Stimulated activated CD8-positive, alpha-beta memory T cell treated with anti-CD3 and anti-CD28 coated beads, Interleukin-7, amount 100 ng/mL, for 24 hours (primary cell): ENCODE results near the gene FNIP2.
"Not testable (repeated sequence)": the region's sequence is repeated elsewhere in the genome, so short reads cannot be mapped to it uniquely, and the experiment has no call there.

ENCODE experiments used
- DNase-seq: peaks from one replicate; pipeline ENCODE4 v3.0.0-alpha.2; 2020; ENCODE audit warnings: low read depth

FNIP2 gene

DNA sequence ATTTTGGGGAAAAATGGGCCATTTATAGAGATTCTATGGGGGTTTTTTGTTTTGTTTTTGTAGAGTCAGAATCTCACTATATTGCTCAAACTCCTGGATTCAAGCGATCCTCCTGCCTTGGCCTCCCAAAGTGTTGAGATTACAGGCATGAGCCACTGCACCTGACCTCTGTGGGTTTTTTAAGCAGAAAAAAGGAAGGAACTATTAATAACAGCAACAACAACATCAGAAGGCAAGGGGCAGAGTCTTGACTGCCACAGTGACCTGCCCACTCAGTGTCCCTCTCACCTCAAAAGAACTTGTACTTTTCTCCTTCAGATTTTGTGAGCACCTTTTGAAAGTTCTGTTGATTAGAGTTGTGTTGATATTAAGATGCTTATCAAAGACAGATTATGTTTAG lies 48.1 kb downstream of the FNIP2 start:
- no peak for DNase-seq

DNA sequence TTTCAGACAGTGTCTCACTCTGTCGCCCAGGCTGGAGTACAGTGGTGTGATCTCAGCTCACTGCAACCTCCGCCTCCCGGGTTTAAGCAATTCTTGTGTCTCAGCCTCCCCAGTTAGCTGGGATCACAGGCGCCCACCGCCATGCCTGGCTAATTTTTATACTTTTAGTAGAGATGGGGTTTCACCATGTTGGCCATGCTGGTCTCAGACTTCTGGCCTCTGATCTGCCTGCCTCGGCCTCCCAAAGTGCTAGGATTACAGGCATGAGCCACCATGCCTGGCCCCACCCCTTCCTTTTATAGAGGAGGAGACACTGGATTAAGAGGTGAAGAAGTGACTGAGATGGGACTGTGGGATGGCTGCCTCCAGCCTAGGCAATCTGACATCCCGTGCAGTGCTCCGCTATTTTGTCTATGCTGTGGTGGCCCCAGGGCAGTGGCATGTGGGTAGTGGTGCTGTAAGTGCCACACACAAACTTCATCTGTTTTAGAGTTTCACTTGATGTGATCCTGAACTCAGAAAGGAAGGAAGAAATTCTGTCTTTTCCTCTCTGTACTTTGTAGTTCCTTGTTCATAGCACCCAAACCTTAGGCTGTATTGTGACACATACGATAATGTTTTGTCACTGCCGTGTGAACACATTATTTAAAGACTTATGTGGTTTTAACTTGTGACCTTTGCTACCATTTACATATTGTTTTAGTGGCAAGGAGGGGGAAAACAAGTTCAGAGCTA lies 48.9 kb downstream of the FNIP2 start:
- DNase-seq = no peak

DNA sequence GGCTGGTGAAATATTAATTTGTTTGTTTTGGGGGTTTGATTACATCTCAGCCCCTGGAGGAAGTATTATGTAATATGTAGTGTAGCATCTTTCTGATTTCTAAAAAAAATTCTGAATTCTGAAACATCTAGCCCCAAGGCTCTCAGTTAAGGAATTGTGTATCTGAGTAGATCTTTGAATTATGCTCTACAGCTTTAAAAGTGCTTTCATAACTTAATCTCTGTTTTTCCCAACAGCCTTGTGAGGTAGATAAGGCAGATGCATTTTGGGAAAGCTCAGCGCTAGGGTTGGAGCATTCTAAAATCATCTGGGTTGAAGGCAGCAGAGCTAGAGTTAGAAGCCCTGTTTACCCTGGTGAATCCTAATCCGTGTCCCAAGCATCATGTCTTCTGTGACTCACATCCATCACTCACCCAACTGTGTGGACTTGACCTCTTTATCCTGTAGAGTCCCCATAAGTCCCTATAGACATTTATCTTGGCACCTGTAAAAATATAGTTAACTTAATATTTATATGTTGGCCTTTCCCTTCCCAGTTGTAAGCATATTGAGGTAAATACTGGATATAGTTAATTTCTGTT lies 49.8 kb downstream of the FNIP2 start:
- no peak for DNase-seq

DNA sequence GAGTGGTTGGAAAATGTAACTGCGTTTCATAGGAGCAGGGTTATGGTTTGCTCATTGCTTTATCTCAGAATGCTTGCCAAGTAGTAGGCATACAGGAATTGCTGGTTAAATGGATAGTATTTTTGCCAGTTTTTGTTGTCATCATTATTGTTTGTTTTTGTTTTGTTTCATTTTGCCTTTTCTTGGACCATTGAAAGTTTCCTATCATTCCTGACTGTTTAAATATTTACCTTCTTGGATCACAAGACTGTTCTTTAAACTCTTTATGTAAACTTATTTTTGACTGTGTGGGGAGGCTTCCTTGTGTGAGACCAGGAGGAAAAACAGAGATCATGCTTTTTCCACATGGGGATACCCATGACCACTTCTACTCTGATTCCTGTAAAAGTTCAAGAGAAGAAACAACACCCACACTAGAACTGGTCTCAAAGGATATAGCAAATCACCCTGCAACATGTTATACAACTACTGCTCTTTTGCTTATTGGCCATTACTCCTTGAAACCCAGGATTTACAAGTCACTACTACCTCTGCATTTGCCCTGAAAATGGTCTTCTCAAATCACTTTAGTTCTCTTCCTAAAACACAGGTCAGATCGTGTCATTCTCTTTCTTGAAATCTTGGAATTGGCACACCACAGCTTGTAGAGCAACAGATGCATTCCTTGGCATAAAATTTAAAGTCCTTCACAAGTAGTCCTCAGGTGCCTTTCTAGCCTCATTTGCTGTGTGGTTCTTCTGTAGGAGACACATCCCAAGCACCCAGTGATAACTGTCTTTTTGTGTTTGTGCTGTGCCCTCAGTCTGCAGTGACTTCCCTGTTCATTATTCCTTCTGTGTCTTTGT lies 51.3 kb downstream of the FNIP2 start:
- DNase-seq = no peak

DNA sequence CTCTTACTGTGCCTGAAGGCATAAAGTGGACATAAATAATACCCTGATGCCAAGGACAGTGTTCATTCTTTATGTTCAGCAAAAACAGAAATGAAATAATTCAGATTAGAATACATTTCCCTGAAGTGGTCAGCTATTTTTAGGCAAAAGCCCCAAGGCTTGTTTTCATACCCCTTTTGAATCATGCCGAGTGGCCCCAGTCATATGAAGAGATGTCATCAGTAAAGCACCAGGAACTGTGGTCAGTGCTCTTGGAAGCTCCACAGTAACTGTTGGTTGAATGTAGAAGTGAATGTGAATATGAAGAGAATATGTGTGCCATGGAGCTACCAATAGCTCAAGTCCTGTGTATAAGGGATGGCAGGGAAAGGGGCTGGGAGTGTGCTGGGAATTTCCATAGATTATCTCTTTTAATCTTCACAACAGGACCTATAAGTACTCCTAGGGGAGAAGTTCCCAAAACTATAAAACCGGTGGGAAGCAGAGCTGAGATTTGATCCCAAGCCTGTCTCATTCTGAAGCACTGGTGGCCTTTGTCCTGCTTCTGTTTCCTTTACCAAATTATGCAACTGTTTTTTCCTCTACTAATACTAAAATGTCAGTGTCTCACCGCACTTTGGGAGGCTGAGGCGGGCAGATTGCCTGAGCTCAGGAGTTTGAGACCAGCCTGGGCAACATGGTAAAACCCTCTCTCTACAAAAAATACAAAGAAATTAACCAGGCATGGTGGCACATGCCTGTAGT lies 52.6 kb downstream of the FNIP2 start:
- no peak for DNase-seq

DNA sequence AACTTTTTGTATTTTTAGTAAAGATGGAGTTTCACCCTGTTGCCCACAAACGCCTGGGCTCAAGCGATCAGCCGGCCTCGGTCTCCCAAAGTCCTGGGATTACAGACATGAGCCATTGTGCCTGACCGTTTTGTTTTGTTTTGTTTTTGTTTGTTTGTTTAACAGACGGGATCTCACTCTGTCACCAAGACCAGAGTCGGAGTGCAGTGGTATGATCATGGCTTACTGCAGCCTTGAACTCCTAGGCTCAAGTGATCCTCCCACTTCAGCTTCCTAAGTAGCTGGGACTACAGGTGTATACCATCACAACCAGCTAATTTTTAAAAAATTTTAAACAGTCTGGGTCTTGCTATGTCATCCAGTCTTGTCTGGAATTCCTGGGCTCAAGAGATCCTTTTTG lies 53.5 kb downstream of the FNIP2 start:
- no peak for DNase-seq

DNA sequence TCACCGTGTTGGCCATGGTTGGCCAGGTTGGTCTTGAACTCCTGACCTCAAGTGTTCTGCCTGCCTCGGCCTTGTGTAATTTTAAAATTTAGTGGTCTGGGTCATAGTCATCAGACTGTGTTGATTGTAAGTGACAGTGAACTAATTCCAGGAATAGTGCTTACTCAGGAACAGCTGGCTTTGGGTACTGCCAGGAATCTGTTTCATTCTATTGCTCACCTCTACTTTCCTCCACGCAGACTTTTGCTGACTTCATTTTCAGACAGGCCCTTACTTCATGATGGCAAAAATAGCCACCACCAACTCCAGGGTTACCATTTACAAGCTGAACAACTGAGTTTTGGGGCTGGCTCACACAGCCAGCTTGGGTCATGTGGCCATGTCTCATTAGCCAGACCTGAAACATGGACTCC lies 54.6 kb downstream of the FNIP2 start:
- no peak for DNase-seq

DNA sequence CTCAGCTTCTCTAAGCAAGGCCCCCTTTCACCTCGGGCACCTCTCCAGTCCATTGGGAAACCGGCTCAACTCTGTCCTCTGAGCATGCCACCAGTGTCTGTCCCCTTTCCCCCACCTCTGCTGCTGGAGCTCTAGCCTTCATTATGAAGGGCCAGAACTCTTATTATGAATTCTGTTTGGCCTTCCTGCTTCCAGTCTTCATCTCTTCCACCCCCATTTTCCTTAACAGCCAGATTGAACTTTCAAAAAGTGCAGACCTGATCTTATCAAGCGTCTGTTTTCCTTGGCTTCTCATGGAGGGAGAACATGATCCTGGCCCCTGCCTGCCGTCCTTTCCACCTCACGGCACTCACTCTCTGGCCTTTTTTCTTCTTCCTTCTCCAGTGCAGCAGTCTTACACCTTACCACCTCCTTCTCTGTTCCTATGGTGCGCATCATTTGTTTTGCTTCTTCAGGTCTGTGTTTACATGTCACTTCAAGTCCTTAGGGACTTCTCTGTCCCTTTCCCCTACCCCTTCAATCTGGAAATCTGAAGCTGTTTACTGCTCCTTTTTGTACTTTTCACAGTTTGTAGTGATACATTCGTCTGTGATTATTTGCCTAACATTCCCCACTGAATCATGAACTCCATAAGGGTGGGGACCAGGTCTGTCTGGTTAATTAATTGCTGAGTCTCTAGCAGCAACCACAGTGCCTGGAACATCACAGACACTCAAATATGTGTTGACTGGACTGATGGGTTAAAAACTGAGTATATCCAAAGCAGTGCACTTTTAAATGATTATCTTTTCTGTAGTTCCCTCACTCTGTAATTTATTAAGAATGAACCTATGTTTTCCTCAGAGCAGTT lies 55.8 kb downstream of the FNIP2 start:
- no peak for DNase-seq

DNA sequence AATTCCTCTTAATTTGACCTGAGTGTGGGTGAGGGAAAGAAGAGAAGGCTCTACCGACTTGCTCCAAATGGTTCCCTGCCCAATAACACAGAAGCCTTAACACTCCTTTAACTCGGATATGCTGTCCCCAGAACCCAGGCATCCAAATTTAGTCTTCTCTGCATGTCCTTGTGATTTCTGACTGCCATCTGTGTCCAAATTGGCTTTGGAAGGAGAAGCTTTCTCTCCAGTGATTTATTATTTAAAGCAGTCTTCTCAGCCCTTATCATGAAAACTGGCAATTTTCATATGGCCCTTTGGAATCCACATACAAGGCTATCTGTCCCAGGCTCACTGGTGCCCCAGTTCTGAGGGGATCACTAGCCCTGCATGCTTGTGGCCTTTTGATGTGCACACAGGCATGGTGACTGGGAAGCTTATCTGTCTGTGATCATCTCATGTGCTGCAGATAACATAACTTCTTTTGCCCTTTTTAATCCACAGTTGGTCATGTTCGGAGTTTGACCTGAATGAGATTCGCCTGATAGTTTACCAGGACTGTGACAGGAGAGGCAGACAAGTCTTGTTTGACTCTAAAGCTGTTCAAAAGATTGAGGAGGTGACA lies 56.7 kb downstream of the FNIP2 start:
- DNase-seq = no peak

DNA sequence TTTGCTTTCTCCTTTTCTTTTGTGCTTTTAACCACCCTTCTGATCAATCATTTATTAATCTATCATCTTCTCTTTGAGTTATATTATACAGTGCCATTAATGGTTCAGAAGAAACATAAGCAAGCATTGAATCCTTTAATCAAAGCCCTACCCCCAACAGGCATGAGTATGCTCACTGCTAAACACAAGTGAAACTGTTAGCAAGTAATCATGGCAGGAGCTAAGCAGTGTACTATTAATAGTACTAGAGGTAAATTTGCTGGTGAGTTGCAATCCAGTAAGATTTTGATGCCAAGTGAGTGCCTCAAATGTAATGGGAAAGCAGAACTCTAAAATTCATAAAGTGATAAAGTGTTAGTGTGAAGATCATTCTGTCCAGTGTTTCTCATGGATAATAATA lies 57.2 kb downstream of the FNIP2 start:
- no peak for DNase-seq

DNA sequence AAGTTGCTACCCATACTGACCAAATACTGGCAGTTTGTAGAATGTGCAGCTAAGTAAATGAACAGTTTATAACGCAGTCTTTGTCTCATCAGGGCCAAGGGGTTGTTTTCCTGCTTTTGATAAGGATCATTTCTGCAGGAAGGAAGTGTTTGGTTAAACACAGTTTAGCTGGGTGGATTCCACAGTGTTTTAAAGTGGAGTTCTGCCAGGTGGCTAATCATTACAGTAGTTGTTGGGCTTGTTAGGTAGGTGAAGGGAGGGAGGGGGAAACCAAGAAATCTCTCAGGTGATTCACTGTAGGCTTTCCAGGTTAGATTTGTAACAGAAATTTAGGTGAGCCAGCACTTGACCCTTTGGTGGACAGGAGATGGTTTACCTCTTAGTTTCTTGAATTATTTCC lies 58.1 kb downstream of the FNIP2 start:
- DNase-seq = no peak

DNA sequence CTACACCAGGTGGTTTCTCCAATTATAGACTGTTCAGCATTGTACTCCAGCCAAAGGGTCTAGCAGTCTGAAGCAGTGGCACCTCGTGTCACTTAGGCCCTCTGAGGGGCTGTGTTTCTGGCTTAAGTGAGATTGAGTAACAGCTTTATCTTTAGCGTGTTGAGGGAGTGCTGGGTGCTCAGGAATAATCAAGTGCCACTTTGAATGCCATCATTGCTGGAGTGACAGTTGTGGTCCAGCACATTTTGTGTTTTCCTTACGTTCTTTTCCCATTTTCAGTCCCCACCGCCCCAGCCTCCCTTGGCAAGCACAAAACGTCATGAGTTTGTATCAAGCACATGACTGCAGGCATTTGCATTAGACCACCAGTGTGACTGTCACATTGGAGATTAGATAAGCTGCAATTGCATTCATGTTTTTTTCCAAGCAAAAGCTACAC lies 58.7 kb downstream of the FNIP2 start:
- DNase-seq = no peak

DNA sequence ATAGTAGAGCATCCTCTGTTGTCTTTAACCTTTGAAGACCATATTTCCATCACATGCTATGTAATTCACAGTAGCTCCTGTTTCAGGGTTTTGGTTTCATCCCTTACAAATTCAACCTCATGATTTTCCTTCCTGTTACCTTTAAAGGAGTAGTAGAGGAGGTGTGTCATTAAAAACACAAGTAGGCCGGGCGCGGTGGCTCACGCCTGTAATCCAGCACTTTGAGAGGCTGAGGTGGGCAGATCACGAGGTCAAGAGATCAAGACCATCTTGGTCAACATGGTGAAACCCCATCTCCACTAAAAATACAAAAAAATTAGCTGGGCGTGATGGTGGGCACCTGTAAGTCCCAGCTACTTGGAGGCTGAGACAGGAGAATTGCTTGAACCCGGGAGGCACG lies 59.3 kb downstream of the FNIP2 start:
- DNase-seq = not testable (repeated sequence)

DNA sequence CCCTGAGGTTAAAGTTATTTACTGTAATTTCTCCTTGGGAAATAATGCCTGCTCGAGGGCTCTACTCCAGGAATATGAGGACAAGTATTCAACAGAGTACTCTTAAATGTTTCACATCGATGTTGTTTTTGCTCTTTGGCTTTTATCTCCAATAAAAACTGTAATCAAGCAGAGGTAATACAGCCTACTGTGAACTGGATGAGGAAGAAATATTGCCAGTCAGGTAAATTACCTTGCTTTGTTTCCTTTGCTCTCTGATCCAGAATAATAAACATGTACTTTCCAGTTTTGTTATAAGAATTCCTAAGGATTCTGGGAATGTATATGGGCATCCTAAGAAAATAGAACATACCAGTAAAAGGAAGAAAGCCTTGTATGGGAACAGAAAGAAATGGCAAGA lies 60.4 kb downstream of the FNIP2 start:
- DNase-seq = no peak

DNA sequence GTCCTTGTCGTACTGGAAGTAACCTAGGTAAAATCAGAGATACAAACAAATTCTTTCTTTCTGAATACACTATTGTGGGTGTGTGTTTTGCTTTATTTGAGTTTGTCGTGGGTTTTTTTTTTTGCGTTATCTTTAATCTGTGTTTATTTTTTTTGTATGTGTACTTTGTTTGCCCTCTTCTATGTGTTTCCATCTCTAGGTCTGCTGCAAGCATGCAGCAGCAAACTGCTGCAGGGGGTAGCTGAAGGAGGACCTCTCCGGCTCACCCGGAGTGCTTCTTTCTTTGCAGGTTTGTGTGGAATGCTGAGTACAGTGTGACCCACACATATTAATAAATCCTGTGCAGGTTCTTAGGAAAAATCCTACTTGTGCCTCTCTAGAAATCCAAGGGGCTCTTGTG lies 64.8 kb downstream of the FNIP2 start:
- no peak for DNase-seq

DNA sequence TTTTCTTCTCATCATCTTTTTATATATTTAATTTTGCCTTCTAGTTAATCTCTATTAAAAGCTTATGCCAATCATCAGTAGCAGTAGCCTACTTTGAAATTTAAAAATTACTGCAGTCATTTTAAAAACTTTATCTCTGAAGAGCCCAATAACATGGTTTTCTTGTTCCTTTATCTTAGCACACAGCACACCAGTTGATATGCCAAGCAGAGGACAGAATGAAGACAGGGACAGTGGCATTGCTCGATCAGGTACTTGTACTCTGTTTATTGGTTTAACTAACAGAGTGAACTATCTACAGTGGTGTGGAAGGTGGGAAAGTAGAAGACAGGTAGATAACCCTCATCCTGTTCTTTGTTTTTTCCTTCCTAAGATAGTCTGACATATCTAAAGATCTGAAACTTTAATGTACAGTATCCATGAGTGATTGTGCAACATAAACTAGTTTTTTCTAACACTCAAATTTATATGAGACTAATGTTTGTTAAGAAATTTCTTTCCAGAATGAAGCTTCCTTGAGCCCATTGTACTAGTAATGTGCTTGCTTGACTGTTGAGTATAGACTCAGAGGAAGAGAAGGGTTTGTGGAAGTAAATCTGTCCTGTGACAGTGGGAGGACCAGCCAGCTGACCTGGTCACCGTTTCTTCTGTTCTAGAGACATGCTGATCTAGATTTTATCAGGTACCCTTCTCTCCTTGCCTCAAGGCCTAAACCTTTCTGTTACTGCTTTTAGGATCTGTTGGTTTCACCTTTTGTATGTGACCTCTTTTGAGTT lies 66.6 kb downstream of the FNIP2 start:
- DNase-seq = no peak

DNA sequence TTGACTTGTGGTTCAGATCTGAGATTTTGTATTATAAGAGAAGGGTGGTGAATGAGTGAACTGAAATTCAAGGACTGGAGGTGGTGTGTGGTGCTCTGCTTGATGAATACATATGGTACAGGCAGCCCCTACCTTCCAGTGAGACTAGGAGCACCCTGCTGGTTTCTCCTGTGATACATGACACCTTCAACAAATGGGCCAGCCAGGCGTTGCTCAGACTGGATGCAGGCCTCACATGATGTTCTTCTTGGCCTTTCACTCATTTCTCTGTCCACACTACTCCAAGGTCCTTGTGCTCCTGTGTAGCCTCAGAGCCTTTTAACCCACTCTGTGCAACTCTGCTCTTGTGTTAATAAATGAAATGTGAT lies 67.2 kb downstream of the FNIP2 start:
- DNase-seq = no peak

DNA sequence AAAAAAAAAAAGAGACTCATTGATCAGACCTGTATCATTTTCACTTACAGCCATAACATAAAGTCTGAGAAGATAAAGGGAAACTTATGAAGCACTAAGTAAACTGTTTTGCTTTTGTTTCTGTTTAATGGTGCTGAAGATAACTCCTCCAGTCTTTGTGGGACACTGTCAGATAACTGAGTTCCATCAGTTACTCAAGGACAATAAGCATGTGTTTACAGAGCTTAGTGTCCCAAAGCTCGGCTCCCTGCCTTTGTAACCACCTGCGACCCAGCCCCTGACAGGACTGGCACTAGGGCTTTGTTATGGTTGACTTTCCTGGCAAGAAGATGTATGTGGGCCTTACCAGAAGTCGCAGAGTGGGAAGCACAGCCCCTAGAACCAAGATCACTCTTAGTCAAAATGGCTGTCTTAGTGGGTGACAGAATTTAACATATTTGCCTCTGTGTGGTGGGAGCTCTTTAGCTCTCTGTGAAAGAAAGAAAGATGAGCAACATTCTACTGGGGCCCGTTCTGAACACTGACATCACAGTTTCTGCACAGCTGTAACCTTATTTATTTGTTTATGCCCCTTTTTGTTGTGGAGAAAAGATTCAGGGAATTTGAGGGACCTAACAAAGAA lies 68.1 kb downstream of the FNIP2 start:
- no peak for DNase-seq

DNA sequence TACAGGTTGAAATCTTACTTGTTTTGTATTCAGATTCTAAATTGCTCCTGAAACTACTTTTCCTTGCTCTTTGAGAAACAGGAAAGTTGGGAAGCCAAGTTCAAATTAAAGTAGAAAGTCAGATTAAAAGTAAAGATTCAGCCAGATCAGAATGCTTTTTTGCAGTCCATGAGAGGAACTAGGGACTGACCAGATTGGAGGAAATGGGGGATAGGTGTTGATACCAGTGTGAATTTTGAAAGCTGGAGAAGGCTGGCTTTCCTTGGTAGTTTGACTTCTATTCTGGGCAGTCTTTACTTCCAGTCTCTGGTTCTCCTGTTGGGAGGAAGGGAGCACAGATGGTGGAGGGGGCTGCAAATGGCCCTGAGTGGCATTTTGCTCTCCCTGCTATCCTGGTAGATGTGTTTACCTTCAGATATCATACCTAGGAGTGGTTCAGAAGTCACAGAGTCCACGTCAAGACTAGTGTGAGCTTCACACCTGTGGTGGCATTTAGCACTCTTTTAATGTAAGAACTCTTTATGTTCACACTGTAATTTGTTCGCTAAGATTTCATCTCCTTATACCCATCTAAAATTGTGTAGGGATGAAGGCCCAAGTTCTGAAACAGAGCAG lies 68.8 kb downstream of the FNIP2 start:
- no peak for DNase-seq
